ENCODE measurements around the gene LDLRAD3.

LDLRAD3 gene

DNA sequence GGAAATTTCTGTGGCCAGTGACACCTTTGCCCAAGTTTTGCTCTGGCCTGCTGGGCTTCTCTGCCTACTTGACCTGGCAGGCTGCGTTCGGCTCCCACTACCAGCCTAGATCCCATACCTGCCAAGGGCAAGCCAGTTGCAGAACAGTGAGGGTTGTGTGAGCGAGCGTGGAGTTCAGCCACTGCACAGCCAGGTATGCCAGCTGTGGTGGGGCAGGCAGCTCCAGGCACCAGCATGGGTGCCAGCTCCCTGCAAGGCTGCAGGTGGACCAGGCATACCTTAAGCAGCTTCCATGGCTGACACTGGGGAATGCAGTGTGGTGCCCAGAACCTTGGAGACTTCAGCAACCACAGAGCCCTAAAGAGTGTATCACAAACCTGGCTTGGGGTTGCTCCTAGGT lies 133.5 kb downstream of the LDLRAD3 start:
- DNase-seq (ENCODE audit: low spot score): no peak

DNA sequence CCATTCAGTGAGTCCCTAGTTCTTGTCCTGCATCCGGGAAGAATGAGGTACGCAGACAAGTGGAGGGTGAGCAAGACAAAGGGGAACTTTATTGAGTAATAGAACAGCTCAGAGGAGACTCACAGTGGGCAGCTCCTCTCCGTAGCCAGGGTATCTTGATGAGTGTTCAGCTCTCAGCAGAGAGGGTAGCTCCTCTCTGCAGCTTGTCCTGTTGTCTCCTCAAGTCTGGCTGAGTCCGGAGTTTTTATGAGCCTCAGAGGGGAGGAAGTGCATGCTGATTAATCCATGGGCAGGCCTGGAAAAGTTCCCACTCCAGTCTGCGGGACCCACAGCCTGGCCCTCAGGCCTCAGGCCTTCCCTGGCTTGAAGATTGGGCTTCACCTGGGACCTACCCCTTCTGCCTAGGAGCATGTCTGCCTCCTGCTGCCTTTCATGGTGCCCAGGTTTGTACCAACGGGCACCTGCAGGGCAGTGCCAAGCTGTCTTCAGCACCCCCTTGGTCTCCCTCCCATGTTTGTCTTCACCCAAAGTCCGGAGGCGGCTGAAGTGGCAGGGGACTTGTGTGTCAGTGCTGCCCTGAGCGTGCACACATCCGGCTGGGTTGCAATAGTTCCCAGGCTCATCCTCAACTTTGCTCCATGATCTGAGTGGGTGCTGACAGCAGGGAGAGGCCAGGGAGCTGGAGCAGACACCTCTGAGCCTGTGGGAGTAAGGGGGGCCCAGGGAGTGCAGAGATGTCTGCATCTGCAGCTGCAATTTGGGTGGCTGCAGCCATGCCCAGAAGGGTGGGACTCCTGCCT lies 134.2 kb downstream of the LDLRAD3 start:
- no peak for DNase-seq (ENCODE audit: low spot score)

DNA sequence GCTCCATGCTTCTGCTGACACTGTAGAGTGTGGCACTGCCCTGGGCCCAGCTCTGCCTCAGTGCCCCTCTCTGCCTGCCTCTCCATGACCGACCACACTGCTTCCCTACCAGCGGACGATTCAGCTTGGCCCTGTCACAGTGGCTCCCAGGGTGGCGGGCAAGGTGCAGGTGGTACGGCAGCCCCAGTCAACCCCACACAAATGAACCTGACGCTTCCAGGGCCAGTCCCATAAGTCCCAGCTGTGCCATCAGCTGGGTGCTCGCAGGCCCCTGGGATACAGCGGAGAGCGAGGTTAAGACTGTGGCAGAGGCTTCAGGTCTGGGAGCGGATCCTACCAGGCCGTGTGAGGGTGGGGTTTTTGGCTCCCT lies 134.8 kb downstream of the LDLRAD3 start:
- no peak for DNase-seq (ENCODE audit: low spot score)

DNA sequence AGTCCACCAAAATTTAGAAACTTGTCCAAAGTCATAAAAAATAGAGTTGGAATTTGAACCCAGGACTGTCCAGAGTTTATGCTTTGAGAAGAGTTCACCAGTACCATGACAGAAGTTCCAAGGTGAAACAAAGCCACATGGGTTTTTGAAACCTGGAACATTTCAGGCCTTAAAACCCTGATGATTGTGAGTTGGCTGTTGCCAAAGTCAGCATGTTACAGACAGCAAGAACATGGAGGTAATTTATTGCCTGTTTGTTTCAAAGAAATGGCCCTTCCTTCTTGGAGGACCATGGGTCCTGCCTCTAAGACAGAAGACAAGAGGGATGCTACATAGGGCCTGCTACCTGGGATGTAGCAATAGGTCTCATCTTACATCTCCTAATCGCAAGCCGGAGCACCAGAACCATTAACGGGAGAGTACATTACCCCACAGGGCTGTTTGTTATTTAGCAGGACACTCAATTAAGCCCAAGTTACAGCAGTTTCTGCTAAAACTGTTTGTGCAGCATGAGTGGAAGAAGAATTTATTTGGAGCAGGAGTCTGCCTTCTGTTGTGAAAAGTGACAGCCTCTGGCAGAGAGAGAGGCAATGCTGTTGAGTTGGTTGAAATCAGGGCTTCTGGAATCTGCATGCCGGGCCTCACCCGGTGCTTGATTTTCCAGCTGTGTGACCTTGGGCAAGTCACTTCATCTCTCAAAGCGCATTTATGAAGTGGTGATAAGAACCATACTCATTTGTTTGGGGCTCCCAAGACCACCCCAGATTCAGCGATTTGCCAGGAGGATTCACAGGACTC lies 136.2 kb downstream of the LDLRAD3 start:
- no peak for DNase-seq (ENCODE audit: low spot score)

DNA sequence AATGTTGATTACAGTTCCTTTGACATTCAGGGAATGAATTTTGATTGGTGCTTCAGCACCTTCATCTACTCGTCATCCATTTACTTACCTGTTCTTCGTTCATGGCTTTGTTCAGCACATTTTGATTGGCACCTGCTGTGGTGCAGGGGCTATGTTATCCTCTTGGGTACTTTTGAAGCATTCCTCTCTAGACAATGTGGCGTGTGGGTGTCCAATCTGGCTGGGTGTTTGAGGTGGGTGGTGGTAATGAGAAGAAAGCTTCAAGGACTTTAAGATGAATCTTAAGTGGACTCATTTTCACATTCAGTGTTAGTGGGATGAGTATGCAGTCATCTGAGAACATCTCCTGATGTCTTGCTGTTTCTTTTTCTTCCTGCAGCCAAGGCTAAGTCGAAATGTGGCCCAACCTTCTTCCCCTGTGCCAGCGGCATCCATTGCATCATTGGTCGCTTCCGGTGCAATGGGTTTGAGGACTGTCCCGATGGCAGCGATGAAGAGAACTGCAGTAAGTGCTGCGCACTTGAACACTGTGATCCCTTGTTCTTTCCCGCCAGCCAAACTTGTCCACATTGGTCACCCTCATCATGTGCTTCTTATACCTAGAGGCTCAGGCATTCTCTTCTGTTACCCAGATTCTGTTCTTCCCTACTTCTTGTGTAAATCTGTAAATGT lies 137.5 kb downstream of the LDLRAD3 start:
- no peak for DNase-seq (ENCODE audit: low spot score)

DNA sequence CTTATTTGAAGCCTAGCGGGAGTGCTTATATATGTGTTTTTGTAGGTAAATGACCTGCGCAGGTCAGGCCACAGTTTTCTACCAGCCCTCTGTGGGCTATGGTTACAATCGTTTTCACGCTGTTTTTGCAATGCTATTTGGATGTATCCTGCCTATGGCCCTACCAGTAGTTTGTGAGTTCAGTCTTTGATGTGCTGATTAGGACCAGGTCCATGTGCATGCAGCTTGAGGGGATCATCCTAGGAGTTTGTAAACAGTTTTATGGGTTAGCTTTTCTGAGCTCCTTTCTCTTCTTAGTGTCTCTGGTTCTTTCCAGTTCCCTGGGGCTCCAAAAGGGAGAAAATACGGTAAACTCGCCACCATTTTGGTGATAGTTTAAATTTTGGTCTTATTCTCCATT lies 142.5 kb downstream of the LDLRAD3 start:
- DNase-seq (ENCODE audit: low spot score): no peak

DNA sequence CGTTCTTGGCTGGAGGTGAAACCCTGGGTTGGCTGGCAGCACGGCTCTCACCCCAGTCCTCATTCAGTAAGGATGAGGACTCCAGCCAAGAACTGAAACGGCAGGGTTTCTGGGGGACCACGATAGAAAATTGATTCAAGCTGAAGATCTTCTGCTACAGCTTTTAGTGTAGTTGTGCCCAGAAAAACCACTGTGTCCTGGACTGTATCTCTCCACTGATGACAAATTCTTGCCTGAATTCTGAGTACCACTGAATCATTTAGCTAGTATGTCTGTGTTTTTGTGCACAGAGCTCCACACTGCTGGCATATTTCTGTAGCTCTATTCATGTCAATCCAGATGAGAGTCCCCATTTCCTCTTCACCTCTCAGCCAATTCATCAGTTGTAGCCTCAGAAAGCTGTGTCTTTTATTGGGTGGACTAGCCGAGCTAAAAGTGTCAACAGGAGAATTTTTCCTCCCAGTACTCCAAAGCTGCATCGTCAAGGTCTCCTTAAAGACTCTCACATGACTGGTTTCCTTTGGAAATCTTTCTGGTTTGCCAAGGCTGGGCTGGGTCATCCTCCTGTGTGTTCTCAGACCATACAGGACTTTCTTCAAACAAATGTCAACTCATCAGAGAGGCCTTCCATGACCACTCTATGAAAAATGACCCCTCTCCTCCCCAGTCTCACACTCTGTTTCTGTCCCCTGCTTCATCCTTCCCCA lies 144.6 kb downstream of the LDLRAD3 start:
- DNase-seq (ENCODE audit: low spot score): no peak

DNA sequence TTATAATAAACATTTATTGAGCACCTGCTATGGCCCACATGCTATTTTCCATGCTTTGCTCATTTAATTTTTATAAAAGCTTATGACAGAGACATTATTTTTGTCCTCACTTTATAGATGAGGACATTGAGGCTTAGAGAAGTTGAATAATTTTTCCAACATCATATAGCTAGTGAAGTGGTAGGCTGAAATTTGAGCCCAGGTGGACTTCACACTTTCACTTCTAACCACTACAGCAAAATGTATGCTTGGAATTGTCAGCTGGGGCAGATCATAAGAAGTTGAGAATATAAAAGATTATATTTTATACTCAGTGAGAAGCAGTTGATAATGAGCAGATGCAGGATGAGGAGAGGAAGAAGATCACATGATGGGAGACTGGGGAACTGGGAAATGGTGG lies 146.1 kb downstream of the LDLRAD3 start:
- no peak for DNase-seq (ENCODE audit: low spot score)

DNA sequence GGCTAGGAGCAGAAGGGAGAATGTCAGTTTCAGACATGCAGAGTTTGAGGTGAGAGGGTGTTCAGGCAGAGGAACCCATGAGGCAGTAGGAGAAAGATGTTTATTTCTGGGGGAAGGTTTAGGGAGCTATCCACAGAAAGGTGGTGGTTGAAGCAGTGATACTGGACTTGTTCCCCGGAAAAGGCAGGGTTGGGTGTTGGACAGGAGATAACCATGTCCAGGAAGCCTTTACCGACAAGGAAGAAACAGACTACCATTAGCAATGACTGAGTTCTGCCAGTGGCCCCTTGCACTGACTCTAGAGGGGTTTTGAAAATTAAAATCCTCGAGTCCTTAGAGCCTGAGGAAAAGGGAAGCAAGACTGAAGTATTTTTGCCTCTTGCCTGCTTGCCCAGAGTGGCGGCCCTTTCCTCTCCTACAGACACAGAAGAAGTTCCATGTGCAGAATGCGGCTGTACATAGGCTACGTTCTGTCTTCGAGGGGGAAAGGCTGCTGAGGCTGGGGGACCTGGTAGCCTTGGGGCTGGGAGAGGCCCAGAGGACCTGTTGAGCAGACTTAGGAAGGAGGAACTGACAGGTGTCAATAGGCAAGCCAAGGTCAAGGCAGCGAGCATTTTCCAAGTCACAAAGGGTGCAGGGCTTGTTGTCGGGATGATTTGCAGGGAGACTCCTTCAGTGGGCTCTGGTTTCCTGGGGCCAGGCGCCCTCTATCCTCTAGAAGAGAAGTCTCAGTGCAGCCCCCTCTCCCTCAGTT lies 146.7 kb downstream of the LDLRAD3 start:
- no peak for DNase-seq (ENCODE audit: low spot score)

DNA sequence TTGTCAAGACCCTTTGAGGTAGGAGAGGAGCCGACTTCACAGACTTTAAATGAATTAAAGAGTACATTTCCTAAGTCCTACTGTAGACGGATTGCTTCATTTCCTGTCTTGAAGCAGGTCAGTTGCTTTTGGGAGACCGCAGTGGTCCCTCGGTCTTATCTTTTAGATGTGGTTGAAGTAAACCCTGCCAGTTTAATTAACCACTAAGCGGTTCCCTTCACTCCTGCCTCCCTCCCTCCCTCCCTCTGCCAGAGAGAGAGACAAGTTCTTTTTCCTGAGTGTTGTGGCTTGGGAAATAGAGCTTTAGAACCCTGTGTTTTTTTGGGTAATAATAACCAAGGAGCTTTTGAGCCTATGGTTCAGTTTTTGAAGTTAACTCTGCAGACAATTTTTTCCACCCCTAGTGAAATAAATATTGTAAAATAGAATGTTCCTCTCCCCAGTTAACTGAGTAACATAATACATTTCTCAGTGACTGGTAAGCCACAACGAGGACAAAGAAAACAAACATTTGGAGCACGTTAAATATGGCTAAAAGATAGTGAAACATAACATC lies 147.5 kb downstream of the LDLRAD3 start:
- DNase-seq (ENCODE audit: low spot score): no peak

DNA sequence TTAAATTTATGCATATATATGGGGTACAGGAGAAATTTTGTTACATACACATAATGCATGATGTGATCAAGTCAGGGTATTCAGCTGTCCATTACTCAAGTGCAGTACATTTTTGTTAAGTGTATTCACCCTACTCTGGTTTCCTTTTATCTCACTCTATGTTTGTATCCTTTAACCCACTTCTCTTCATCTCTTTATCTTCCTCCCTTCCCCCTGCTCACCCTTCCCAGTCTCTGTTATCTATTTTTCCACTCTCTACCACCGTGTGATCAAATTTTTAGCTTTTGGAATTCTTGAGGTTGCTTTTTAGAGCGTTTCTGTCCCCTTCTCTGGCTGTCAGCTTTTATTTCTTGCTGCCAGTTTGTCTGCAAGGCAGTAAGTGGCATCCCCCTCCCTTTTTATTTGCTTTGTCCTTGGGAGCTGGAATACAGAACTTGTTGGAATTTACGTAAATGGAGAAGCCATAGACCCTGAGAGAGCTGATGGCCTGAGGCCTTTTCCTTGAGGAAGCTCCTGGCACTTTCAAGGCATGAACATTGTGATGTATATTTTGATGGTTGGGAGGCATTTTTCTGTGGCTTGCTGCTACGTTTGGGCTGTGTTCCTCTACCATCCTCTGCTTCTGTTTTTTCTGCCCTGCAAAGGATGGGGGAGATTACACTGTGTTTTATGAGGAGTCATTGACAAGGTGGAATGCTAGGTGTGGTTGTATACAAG lies 148.6 kb downstream of the LDLRAD3 start:
- no peak for DNase-seq (ENCODE audit: low spot score)

DNA sequence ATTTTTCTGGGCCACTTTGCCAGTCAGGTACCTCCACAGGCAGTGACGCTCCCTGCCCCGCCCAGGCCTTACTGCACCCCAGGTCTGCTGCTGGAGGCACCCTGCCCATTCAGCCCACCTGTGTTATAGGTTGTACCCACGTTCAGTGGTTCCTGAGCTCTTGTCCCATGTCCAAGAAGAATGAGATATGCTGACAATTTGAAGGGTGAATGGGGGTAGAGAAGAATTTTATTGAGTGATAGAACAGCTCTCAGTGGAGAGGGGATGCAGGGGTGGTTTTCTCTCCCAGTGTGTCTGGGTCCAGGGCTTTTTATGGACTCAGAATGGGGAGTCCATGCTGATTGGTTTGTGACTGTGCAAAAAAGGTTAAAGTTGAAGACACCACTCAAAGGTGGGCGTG lies 149.7 kb downstream of the LDLRAD3 start:
- no peak for DNase-seq (ENCODE audit: low spot score)

DNA sequence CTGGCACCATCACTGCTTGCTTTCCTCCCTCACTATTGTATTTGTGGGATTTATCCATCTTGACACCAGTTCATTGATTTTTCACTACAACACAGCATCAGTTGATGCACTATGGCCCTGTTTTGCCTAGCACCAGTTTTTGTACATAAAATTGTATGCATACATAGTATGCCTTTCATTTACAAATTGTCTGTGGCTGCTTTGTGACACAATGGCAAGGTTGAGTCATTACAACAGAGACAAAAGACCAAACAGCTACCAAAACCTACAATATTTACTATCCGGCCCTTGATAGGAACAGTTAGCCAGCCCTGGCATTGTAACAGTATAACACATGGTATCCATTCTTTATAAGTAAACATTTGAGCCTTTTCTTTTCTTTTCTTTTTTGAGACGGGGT lies 150.3 kb downstream of the LDLRAD3 start:
- no peak for DNase-seq (ENCODE audit: low spot score)

DNA sequence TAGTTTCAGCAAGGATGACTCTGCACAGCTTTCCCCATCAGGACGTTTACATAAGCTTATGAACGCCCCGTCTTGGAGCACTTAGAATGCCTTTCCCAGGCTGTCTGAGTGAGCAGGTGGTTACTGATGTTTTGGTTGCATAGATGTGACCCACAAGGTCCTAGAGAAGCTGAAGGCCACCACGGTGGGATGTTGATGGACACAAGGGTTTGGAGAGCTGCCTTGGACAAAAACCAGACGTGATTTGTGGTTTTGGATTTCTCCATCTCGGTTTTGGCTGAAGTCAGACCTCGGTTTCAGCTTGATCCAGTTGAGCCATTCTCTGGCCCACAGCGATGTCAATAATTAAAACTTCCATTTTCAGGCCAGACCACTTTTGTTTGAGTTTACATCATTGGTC lies 151.9 kb downstream of the LDLRAD3 start:
- no peak for DNase-seq (ENCODE audit: low spot score)

DNA sequence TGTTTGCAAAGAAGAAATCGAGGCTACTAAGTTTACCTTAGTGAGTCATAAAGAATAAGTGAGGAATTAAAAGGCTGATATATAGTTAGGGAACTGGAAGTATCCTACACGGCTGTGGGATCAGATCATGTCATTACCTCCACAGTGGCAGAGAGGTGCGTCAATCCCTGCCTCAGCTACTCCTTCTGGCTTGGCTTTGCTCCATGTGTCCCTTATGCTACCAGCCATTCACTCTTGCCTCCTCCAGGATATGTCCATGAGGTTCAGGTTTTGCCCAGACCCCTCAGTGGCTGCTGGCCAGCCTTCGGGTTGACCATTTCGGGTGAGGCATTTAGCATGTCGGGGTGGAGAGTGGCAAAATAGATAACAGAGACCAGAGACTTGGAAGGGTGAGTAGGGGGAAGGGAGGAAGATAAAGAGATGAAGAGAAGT lies 153.4 kb downstream of the LDLRAD3 start:
- no peak for DNase-seq (ENCODE audit: low spot score)

DNA sequence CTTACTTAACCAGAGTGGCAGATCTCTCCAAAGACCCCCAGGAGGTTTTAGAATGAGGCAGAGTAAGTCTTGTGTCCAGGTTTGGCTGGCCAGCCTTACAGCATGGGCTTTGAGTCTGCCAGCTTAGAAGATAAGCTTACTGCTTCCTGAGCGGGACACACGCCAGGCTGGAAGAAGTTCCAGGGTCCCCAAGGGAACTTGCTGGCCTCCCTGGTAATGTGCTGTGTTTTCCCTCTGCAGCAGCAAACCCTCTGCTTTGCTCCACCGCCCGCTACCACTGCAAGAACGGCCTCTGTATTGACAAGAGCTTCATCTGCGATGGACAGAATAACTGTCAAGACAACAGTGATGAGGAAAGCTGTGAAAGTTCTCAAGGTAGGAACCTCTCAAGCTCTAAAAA lies 154.2 kb downstream of the LDLRAD3 start:
- DNase-seq (ENCODE audit: low spot score): no peak

DNA sequence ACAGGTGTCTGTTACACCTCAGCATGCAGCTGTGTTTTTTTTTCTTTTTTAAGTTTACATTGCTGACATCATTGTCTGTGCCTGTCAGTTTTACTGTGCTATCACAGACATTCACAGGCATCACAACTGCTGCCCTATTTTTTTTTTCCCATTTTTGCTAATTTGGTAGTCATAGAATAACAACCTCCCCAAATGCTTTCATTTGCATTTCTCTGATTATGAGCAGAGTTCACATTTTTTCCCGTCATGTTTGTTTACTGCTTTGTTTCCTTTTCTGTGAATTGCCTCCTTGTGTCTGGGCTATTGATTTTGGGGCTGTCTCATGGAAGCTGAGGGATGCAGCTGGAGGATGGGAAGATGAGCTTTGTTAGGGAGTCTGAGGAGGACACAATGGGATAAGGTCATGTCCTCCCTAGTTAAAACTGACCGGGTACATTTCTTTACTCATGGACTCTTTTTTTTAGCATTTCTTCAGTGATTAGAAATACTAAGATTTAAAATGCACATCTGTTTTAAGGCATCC lies 155.1 kb downstream of the LDLRAD3 start:
- DNase-seq (ENCODE audit: low spot score): no peak

DNA sequence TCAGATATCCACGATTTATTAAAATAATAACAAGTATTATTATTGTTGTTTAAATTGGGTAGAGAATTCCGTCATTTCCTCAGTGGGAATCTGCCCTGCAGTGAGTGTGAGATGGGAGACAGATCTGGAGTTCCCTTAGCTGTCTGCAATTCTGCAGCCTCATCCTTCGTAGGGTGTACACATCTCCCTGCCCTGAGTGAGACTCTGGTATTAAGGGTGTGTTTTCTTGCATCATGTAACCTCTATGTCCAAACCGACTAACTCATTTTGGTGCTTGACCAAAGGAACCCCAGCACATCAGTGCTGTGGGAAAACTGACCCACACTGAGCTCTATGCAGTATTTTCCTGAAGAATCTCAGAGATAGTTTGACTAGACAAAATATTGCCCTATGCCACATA lies 157.6 kb downstream of the LDLRAD3 start:
- DNase-seq (ENCODE audit: low spot score): no peak

DNA sequence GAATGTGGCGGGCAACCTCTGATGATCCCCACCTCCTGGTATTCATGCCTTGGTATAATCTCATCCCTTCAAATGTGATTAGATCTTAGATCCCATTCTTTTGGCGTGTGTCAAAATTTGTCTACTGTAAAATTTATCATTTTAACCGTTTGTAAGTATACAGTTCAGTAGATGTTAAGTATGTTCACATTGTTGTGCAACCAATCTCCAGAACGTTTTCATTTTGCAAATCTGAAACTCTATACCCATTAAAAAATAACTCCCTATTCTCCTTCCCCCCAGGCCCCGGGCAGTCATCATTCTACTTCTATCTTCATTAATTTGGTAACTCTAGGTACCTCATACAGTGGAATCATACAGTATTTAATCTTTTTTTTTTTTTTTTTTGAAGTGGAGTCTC lies 159.0 kb downstream of the LDLRAD3 start:
- no peak for DNase-seq (ENCODE audit: low spot score)

DNA sequence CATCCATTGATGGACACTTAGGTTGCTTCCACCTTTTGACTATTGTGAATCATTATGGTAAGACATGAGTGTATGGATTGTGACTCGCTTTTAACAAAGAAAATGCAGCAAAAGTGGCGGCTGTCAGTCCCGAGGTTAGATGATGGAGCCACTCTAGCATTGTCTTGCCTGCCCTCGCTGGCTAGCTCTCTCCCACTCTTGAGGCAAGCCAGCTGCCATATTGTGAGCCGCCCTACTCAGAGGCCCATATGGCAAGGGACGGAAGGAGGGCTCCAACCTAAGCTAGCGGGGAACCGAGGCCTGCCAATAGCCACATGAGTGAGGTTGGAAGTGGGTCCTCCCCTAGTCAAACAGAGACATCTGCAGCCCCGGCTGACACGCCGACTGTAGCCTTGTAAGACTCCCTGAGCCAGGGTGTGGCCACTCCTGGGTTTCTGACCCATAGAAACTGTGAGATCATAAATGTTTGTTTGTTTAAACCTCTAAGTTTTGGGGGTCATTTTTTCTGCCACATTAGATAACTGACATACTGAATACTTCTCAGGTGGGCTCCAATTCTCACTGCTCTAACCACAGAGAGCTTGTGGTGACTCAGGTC lies 160.2 kb downstream of the LDLRAD3 start:
- DNase-seq (ENCODE audit: low spot score): no peak
